22Rv1 (cell line): ENCODE measurements around the gene PLPP6.

Experiments used
- H3K27ac ChIP-seq: fragments of 450-650 bp; 2 replicates; pipeline ENCODE4 v1.5.1; 2017
- CTCF ChIP-seq: fragments of 450-650 bp; IDR thresholded peaks from 2 replicates; pipeline ENCODE4 v1.5.1; 2017; ENCODE audit warnings: mild to moderate bottlenecking
- ZFX ChIP-seq: fragments of 450-650 bp; IDR thresholded peaks from 2 replicates; pipeline ENCODE4 v1.6.1; 2017; ENCODE audit warnings: antibody characterized with exemption, borderline replicate concordance

The PLPP6 gene

DNA sequence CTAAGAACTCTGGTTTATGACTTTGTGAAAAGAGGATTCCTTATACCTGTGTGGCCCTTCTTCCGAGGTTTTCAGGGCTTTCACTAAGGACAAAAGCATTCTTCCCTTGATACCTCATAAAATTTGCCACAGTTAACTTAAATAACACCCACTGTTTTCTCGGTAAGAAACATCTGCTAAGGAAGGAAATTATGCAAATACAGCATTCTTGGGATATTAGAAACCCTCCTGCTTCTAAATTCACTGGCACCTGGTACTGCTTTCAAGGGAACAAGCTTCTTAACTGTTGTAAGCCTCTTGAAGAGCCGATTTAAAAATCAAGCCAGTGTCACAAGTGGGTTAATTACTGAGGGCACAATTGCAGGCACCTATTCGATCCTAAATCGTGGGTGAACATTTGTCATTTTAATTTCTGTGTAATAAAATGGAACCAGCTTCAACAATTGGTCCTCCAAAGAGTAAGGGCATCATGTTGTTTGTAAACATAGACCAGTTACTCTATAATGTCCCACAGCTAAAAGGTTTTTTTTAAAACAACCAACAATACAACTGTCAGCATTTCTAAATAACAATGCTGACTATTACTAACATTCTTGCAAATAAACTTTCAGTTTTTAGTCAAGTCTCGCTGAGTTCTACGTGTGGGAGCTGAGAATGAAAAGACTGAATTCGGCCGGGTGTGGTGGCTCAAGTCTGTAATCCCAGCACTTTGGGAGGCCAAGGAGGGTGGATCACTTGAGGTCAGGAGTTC is 52.3 kb downstream of the PLPP6 start:
- no peak for TF ChIP-seq CTCF
- TF ChIP-seq ZFX, result no peak
- no peak overlapping the region for H3K27ac ChIP-seq
